DND-41 (cell line): ENCODE results near the gene A2M.

Source experiments
- CTCF ChIP-seq: IDR thresholded peaks from 2 replicates; pipeline ENCODE4 v1.5.1; 2012; ENCODE audit warnings: borderline replicate concordance, low read length, moderate library complexity, mild to moderate bottlenecking; ENCODE audit not compliant: poor library complexity, severe bottlenecking; ENCODE audit errors: extremely low read depth
- EZH2 ChIP-seq: IDR thresholded peaks from 3 replicates; pipeline ENCODE4 v1.6.1; 2012; ENCODE audit warnings: borderline replicate concordance, low read depth, mild to moderate bottlenecking, moderate library complexity, low read length, inconsistent platforms; ENCODE audit not compliant: severe bottlenecking

GRCh38 chr12:9074484-9075137 is 41.1 kb downstream of the A2M start:
- TF ChIP-seq EZH2 (no peak), CTCF (no peak)
